Mesenchymal stem cell (in vitro differentiated cells and primary cell): Measurements from ENCODE around the gene LTBP2.
A peak's percentile ranks its signal among the peaks of the same experiment; 100 is the strongest.

Experiments
- DNase-seq: peaks from one replicate; pipeline ENCODE4 v3.0.0-alpha.2; 2013
- H2AFZ ChIP-seq: one replicate; pipeline ENCODE4 v1.6.1; 2013; ENCODE audit warnings: low read depth, mild to moderate bottlenecking, control low read depth, inconsistent platforms, low read length, moderate library complexity
- H2AK5ac ChIP-seq: 2 replicates; pipeline ENCODE4 v1.6.1; 2013; ENCODE audit warnings: low read length, moderate library complexity, mild to moderate bottlenecking, inconsistent platforms; ENCODE audit not compliant: severe bottlenecking
- H2BK120ac ChIP-seq: one replicate; pipeline ENCODE4 v1.6.1; 2013; ENCODE audit warnings: low read depth, mild to moderate bottlenecking, inconsistent platforms, low read length, moderate library complexity
- H2BK12ac ChIP-seq, 2 experiments: one replicate each; pipeline ENCODE4 v1.6.1; 2013; ENCODE audit warnings: inconsistent platforms in 2 of 2, low read length in 2 of 2, mild to moderate bottlenecking in 2 of 2, moderate library complexity in 2 of 2, control low read depth in 1 of 2
- H2BK15ac ChIP-seq: one replicate; pipeline ENCODE4 v1.6.1; 2013; ENCODE audit warnings: mild to moderate bottlenecking, low read depth, inconsistent platforms; ENCODE audit not compliant: poor library complexity, severe bottlenecking
- H2BK5ac ChIP-seq: 2 replicates; pipeline ENCODE4 v1.6.1; 2013; ENCODE audit warnings: low read depth, mild to moderate bottlenecking, low read length, control low read depth, inconsistent platforms; ENCODE audit not compliant: poor library complexity, severe bottlenecking
- H3K14ac ChIP-seq, 2 experiments: one replicate each; pipeline ENCODE4 v1.6.1; 2013; ENCODE audit warnings: inconsistent platforms in 2 of 2, low read length in 2 of 2, control low read depth in 1 of 2, mild to moderate bottlenecking in 1 of 2, moderate library complexity in 1 of 2
- H3K18ac ChIP-seq, 2 experiments: one replicate each; pipeline ENCODE4 v1.6.1; 2013; ENCODE audit warnings: inconsistent platforms in 2 of 2, low read length in 2 of 2, control low read depth in 1 of 2, low read depth in 1 of 2, mild to moderate bottlenecking in 1 of 2
- H3K23ac ChIP-seq, 2 experiments: one replicate each; pipeline ENCODE4 v1.6.1; 2013; ENCODE audit warnings: inconsistent platforms in 2 of 2, low read length in 2 of 2, mild to moderate bottlenecking in 2 of 2, moderate library complexity in 2 of 2, control low read depth in 1 of 2
- H3K27ac ChIP-seq: 2 replicates; pipeline ENCODE4 v1.5.1; 2013; ENCODE audit warnings: mild to moderate bottlenecking, moderate library complexity, low read length, control low read depth, inconsistent platforms; ENCODE audit not compliant: poor library complexity, severe bottlenecking
- H3K27me3 ChIP-seq, 2 experiments: 2 replicates each; pipeline versions ENCODE4 v1.6.1 to v1.7.0; 2013; ENCODE audit warnings: low read length in 2 of 2, mild to moderate bottlenecking in 2 of 2, moderate library complexity in 2 of 2, control low read depth in 1 of 2, inconsistent platforms in 1 of 2; ENCODE audit not compliant: control insufficient read depth in 1 of 2, insufficient read depth in 1 of 2
- H3K36me3 ChIP-seq, 2 experiments: 2 replicates each; pipeline versions ENCODE4 v1.6.1 to v1.7.0; 2013; ENCODE audit warnings: low read length in 2 of 2, control low read depth in 1 of 2, inconsistent platforms in 1 of 2, low read depth in 1 of 2, mild to moderate bottlenecking in 1 of 2; ENCODE audit not compliant: insufficient read depth in 2 of 2, control insufficient read depth in 1 of 2
- H3K4ac ChIP-seq, 2 experiments: one replicate each; pipeline ENCODE4 v1.6.1; 2013; ENCODE audit warnings: inconsistent platforms in 2 of 2, low read length in 2 of 2, mild to moderate bottlenecking in 2 of 2, moderate library complexity in 2 of 2, control low read depth in 1 of 2, low read depth in 1 of 2
- H3K4me1 ChIP-seq: 2 replicates; pipeline ENCODE4 v1.6.1; 2013; ENCODE audit warnings: low read depth, low read length, control low read depth; ENCODE audit not compliant: control insufficient read depth, insufficient read depth
- H3K4me2 ChIP-seq: 2 replicates; pipeline ENCODE4 v1.6.1; 2013; ENCODE audit warnings: low read length, mild to moderate bottlenecking, inconsistent platforms; ENCODE audit not compliant: poor library complexity, severe bottlenecking
- H3K4me3 ChIP-seq, 2 experiments: 2 replicates each; pipeline versions ENCODE4 v1.5.1 to v1.7.0; 2013; ENCODE audit warnings: low read length in 2 of 2, mild to moderate bottlenecking in 2 of 2, control low read depth in 1 of 2, low read depth in 1 of 2; ENCODE audit not compliant: insufficient read depth in 1 of 2
- H3K79me1 ChIP-seq: replicated peaks from 2 replicates; pipeline ENCODE4 v1.6.1; 2013; ENCODE audit warnings: mild to moderate bottlenecking, control low read depth, low read length, inconsistent platforms; ENCODE audit not compliant: poor library complexity, severe bottlenecking
- H3K9ac ChIP-seq: 2 replicates; pipeline ENCODE4 v1.7.0; 2013; ENCODE audit warnings: mild to moderate bottlenecking, low read length, moderate library complexity
- H3K9me3 ChIP-seq: 2 replicates; pipeline ENCODE4 v1.7.0; 2013; ENCODE audit warnings: mild to moderate bottlenecking, low read length; ENCODE audit not compliant: control insufficient read depth
- H4K8ac ChIP-seq: one replicate; pipeline ENCODE4 v1.6.1; 2013; ENCODE audit warnings: inconsistent platforms, mild to moderate bottlenecking, low read length, moderate library complexity
- H4K91ac ChIP-seq: one replicate; pipeline ENCODE4 v1.6.1; 2013; ENCODE audit warnings: mild to moderate bottlenecking, low read length, inconsistent platforms
- WGBS: methylation state at CpG from one replicate; pipeline ENCODE4 v1.1.7; 2013; ENCODE audit warnings: mixed read lengths; 5-methylcytosine and 5-hydroxymethylcytosine counted together

LTBP2 gene

DNA sequence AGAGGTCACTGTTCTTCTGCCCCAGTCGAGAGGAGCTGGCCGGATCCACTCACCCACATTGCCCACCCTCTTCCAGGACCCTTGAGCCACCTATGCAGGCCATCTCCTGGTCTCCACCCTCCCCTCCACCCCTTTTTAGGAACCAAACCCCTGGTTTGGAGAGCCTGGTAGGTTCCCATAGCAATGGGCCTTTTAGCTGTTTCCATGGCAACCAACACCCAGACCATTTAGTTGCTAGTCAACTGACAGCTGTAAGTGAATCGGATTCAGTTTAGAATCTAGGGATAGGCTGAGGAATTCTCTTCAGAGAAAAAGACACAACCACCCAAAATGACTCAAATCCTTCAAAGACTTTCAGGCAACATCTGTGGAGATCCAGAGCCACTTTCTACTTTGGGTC is 135.4 kb downstream of the LTBP2 start:
- H2AFZ ChIP-seq = no peak overlapping the region
- H4K8ac ChIP-seq = no peak overlapping the region
- no peak overlapping the region for H2BK12ac ChIP-seq
- no peak overlapping the region for H3K14ac ChIP-seq
- no peak overlapping the region for H3K4me2 ChIP-seq
- H3K23ac ChIP-seq = no peak overlapping the region
- H3K4ac ChIP-seq = no peak overlapping the region
- DNase-seq = no peak
- H3K27ac ChIP-seq = no peak overlapping the region
- peaks cover 30 to 52% of the 10 kb centered on the region in 2 experiments for H3K36me3 ChIP-seq
- H3K9ac ChIP-seq = no peak overlapping the region
- no peak overlapping the region for H2BK120ac ChIP-seq
- H3K4me1 ChIP-seq = peaks cover 6% of the 10 kb centered on the region
- no peaks in the 10 kb centered on the region for H3K27me3 ChIP-seq
- 83% methylated on average over 3 of the region's 3 CpGs for WGBS
- no peak overlapping the region for H2BK15ac ChIP-seq
- H3K79me1 ChIP-seq = no peaks in the 10 kb centered on the region
- no peak overlapping the region for H2AK5ac ChIP-seq
- H3K9me3 ChIP-seq = no peaks in the 10 kb centered on the region
- no peak overlapping the region for H2BK5ac ChIP-seq
- no peak overlapping the region for H3K4me3 ChIP-seq
- no peak overlapping the region for H3K18ac ChIP-seq
- H4K91ac ChIP-seq = no peak overlapping the region

DNA sequence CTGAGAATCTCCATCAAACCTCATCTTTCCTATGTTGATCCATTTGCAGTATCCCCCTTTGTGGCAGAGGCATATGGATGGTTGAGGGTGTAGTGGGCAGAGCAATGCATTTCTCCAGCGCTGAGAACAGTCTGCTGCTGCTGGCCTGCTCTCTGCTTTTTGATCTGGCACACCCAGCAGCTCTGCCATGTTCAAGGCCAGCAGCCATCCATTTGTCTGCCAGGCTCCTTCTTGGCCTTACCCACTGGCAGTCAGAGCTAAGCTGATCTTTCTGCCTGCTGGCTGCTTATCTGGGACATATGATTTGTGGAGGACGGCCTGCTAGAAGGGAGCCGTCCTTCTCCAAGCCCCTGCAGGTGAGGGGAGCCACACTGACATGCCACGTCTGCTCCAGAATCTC is 135.9 kb downstream of the LTBP2 start:
- Histone ChIP-seq H2BK120ac (no peak overlapping the region), H3K27me3 (no peaks in the 10 kb centered on the region), H3K79me1 (no peaks in the 10 kb centered on the region), H4K91ac (no peak overlapping the region), H3K18ac (no peak overlapping the region), H2AFZ (no peak overlapping the region), H3K36me3 (peaks cover 29 to 47% of the 10 kb centered on the region in 2 experiments), H2BK15ac (no peak overlapping the region), H3K14ac (no peak overlapping the region), H3K4ac (no peak overlapping the region), H2BK5ac (no peak overlapping the region), H4K8ac (no peak overlapping the region), H3K27ac (no peak overlapping the region), H3K4me1 (peaks cover 6% of the 10 kb centered on the region), H3K23ac (no peak overlapping the region), H2AK5ac (no peak overlapping the region), H3K4me3 (no peak overlapping the region), H3K4me2 (no peak overlapping the region), H2BK12ac (no peak overlapping the region), H3K9ac (peak overlapping the region; percentile 68), H3K9me3 (no peaks in the 10 kb centered on the region)
- 99% methylated on average over 4 of the region's 4 CpGs for WGBS
- no peak for DNase-seq

DNA sequence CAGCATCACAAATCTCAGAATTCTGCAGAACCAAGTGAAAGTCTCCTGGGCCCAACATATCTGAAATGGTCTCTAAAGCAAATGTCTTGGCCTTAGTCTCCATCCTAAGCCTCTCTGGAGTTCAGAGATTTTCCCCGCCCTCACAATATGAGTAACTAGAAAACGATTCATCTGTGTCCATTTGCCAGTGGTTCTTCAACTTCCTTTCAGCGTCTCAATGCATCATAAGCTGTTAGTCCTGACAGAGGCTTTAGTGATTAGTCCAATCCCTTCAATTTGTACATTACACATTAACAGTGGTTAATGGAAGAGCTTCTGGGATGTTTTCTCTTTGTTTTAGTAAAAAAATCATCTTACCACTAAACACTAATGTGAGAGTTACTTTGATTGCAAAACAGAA is 136.4 kb downstream of the LTBP2 start:
- peaks cover 26 to 47% of the 10 kb centered on the region in 2 experiments for H3K36me3 ChIP-seq
- H2BK120ac ChIP-seq = no peak overlapping the region
- no peak overlapping the region for H2AFZ ChIP-seq
- no peaks in the 10 kb centered on the region for H3K79me1 ChIP-seq
- no peak overlapping the region for H2BK12ac ChIP-seq
- no peak overlapping the region for H4K8ac ChIP-seq
- no peak overlapping the region for H3K4me3 ChIP-seq
- H3K27ac ChIP-seq = peak overlapping the region; percentile 35
- H3K4me2 ChIP-seq = no peak overlapping the region
- H4K91ac ChIP-seq = no peak overlapping the region
- H2BK15ac ChIP-seq = no peak overlapping the region
- no peak overlapping the region for H3K14ac ChIP-seq
- no peaks in the 10 kb centered on the region for H3K9me3 ChIP-seq
- no peak overlapping the region for H3K23ac ChIP-seq
- H2BK5ac ChIP-seq = no peak overlapping the region
- no peaks in the 10 kb centered on the region for H3K27me3 ChIP-seq
- WGBS = 71% methylated on average over 2 of the region's 3 CpGs
- no peak overlapping the region for H2AK5ac ChIP-seq
- peaks cover 6% of the 10 kb centered on the region for H3K4me1 ChIP-seq
- no peak overlapping the region for H3K18ac ChIP-seq
- peak overlapping the region; percentile 68 for H3K9ac ChIP-seq
- no peak for DNase-seq
- H3K4ac ChIP-seq = no peak overlapping the region

DNA sequence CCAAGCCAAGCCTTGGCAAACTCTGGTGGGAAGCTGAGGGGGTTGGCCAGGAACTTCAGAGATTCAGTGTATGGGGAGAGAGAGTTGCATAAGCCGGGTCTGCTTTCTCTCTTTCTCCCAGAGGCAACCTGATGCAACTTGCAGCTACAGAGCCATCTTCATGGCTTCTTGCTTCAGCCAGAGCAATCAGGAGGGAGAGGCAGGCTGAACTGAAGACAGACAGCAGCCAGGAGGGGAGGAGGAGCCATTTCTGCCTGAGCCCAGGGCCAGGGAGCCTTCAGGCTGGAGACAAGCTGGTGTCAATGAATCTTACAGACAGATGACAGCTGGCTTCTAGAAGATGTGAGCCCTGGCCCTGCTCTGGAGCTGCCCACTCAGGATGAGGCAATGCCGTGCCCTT is 137.7 kb downstream of the LTBP2 start:
- Histone ChIP-seq H3K9ac (no peak overlapping the region), H3K79me1 (no peaks in the 10 kb centered on the region), H2BK12ac (no peak overlapping the region), H2AK5ac (no peak overlapping the region), H3K23ac (no peak overlapping the region), H3K4me2 (no peak overlapping the region), H3K9me3 (no peaks in the 10 kb centered on the region), H3K14ac (no peak overlapping the region), H4K8ac (no peak overlapping the region), H3K4me1 (peaks cover 6% of the 10 kb centered on the region), H3K4ac (no peak overlapping the region), H3K36me3 (peaks cover 21 to 35% of the 10 kb centered on the region in 2 experiments), H3K18ac (no peak overlapping the region), H2BK15ac (no peak overlapping the region), H2AFZ (no peak overlapping the region), H3K27me3 (no peaks in the 10 kb centered on the region), H3K27ac (no peak overlapping the region), H2BK5ac (no peak overlapping the region), H3K4me3 (no peak overlapping the region), H4K91ac (no peak overlapping the region), H2BK120ac (no peak overlapping the region)
- WGBS = 67% methylated on average over 1 of the region's 2 CpGs
- DNase-seq = no peak
